K562 (cell line): ENCODE results near the gene SERINC3. TPM values are rescaled to one million over a fixed set of nuclear protein-coding genes. Genes with fewer than 3 reads are reported as not detected.

Experiments used
- ARID4B ChIP-seq: sonication (generic); formaldehyde crosslinking; IDR thresholded peaks from 2 replicates; pipeline ENCODE4 v1.8.0; 2022; ENCODE audit warnings: mild to moderate bottlenecking, missing genetic modification reagents
- BHLHE40 ChIP-seq: IDR thresholded peaks from 2 replicates; pipeline ENCODE4 v1.6.1; 2011; ENCODE audit warnings: low read length, improper control_type of control experiment
- CCNT2 ChIP-seq: IDR thresholded peaks from 2 replicates; pipeline ENCODE4 v1.6.1; 2011; ENCODE audit warnings: borderline replicate concordance, low read depth, mild to moderate bottlenecking, moderate library complexity, mixed read lengths, low read length; ENCODE audit not compliant: insufficient read length; ENCODE audit errors: extremely low read depth
- CXXC5 ChIP-seq: fragments of 250-450 bp; sonication (Bioruptor Pico); IDR thresholded peaks from 2 replicates; pipeline ENCODE4 v1.8.0; 2022; ENCODE audit warnings: inconsistent platforms, mild to moderate bottlenecking, moderate library complexity
- L3MBTL2 ChIP-seq: fragments of 450-650 bp; IDR thresholded peaks from 2 replicates; pipeline ENCODE4 v1.6.1; 2016; ENCODE audit warnings: mild to moderate bottlenecking, moderate library complexity
- LCOR ChIP-seq: sonication (generic); formaldehyde crosslinking; IDR thresholded peaks from 2 replicates; pipeline ENCODE4 v1.8.0; 2022; ENCODE audit warnings: mild to moderate bottlenecking, missing genetic modification reagents
- MYC ChIP-seq, 2 experiments: fragments of 250-450 bp in 1 of 2; sonication (Bioruptor Pico) in 1 of 2; IDR thresholded peaks; 2 replicates each; pipeline versions ENCODE4 v1.5.1 to v1.6.1; 2012 to 2021; ENCODE audit warnings: low read depth in 2 of 2, borderline replicate concordance in 1 of 2, improper control_type of control experiment in 1 of 2, low read length in 1 of 2, mild to moderate bottlenecking in 1 of 2, moderate library complexity in 1 of 2
- TFE3 ChIP-seq: fragments of 450-650 bp; formaldehyde crosslinking; IDR thresholded peaks from 2 replicates; pipeline ENCODE4 v1.4.0; 2020; ENCODE audit warnings: mild to moderate bottlenecking, mixed read lengths
- USF1 ChIP-seq: sonication (generic); formaldehyde crosslinking; IDR thresholded peaks from 2 replicates; pipeline ENCODE4 v1.9.0; 2022; ENCODE audit warnings: mild to moderate bottlenecking, missing genetic modification reagents
- polyA plus RNA-seq, 8 experiments: library from polyadenylated mRNA; depleted of rRNA in 4 of 8; stranded (reverse) in 5 of 8; unstranded in 3 of 8; fragments of >200 nt; fragmentation: Nextera tagmentation in 2 of 8; fragmentation: Illumina TruSeq in 1 of 8; extraction: Ambion mirVana in 2 of 8; extraction: Trizol in 1 of 8; gene quantifications; 2 replicates each; pipeline versions ENCODE4 v1.2.1 to v1.2.3, GENCODE V29; 2011 to 2014; ENCODE audit warnings: inconsistent platforms in 1 of 8, missing spikeins in 1 of 8
- total RNA-seq, 7 experiments: library from RNA; depleted of rRNA in 6 of 7; stranded (reverse); fragments of >200 nt in 6 of 7; fragmentation: Illumina TruSeq in 2 of 7; extraction: Trizol in 2 of 7; gene quantifications; 2 replicates each; pipeline versions ENCODE4 v1.2.1 to v1.2.3, GENCODE V29; 2011 to 2021; ENCODE audit warnings: low replicate concordance in 1 of 7

SERINC3 gene
- total and polyA plus RNA-seq, 9 of the 15 experiments (the other 6 are each of a cell fraction or from before 2014, with no cell fraction given) = 24.7 to 107 (median 48.8) TPM

- TF ChIP-seq TFE3 (CRISPR knock-in tag) = peak; percentile 92
- TF ChIP-seq ARID4B (CRISPR knock-in tag) = no peak
- TF ChIP-seq L3MBTL2 = peak; percentile 39; the same call in 1 of the 2 replicates
- peak; percentile 52 for TF ChIP-seq CXXC5 (CRISPR knock-in tag)
- TF ChIP-seq MYC (IDR thresholded peaks at IDR 0.05; ENCODE audit: low read depth, low read length) = 0 out of 2 replicates have a peak, but pooled peaks have one; percentile 28
- TF ChIP-seq MYC (CRISPR knock-in tag; IDR thresholded peaks at IDR 0.05; ENCODE audit: borderline replicate concordance, low read depth) = no peak
- peak; percentile 31 for TF ChIP-seq CCNT2
- peak; percentile 26; the same call in 1 of the 2 replicates for TF ChIP-seq USF1 (CRISPR knock-in tag)
- TF ChIP-seq LCOR (CRISPR knock-in tag) = no peak
- TF ChIP-seq BHLHE40 = 0 out of 2 replicates have a peak, but pooled peaks have one; percentile 7
These were observed 64.9 kb downstream of the SERINC3 start (continued) for GRCh38 chr20:44457016-44457415.
